Glutamatergic neuron (in vitro differentiated cells): ENCODE results near the gene ATP2C1. TPM values are rescaled to one million over a fixed set of nuclear protein-coding genes. Genes with fewer than 3 reads are reported as not detected.
A peak's percentile ranks its signal among the peaks of the same experiment; 100 is the strongest.

Source experiments
- DNase-seq: peaks from one replicate; pipeline ENCODE4 v3.0.0; 2022
- H3K27ac Mint-ChIP-seq: one replicate; pipeline ENCODE4 v1.8.0; 2020; ENCODE audit warnings: mild to moderate bottlenecking, mixed read lengths, inconsistent platforms; ENCODE audit not compliant: unreplicated experiment
- H3K27me3 Mint-ChIP-seq: one replicate; pipeline ENCODE4 v1.8.0; 2020; ENCODE audit warnings: mild to moderate bottlenecking, moderate library complexity, mixed read lengths, inconsistent platforms; ENCODE audit not compliant: unreplicated experiment
- H3K36me3 Mint-ChIP-seq: one replicate; pipeline ENCODE4 v1.8.0; 2020; ENCODE audit warnings: mild to moderate bottlenecking, mixed read lengths, inconsistent platforms; ENCODE audit not compliant: unreplicated experiment
- H3K4me1 Mint-ChIP-seq: one replicate; pipeline ENCODE4 v1.8.0; 2020; ENCODE audit warnings: mild to moderate bottlenecking, low read depth, mixed read lengths, inconsistent platforms; ENCODE audit not compliant: unreplicated experiment
- H3K4me3 Mint-ChIP-seq: one replicate; pipeline ENCODE4 v1.8.0; 2020; ENCODE audit warnings: mild to moderate bottlenecking, mixed read lengths, inconsistent platforms; ENCODE audit not compliant: unreplicated experiment
- H3K9me3 Mint-ChIP-seq: one replicate; pipeline ENCODE4 v1.8.0; 2020; ENCODE audit warnings: mild to moderate bottlenecking, moderate library complexity, mixed read lengths, inconsistent platforms; ENCODE audit not compliant: unreplicated experiment
- CTCF ChIP-seq: fragments of 200-600 bp; sonication (generic); IDR thresholded peaks from one replicate; pipeline ENCODE4 v1.5.0; 2021; ENCODE audit not compliant: partially characterized antibody, unreplicated experiment
- total RNA-seq: library from RNA; stranded (reverse); fragmentation: NEBNext Ultra II Directional; extraction: Animal tissue kit (Norgen Biotek cat#: 25700); gene quantifications from one replicate; pipeline ENCODE4 v1.2.1, GENCODE V29; 2021; ENCODE audit not compliant: unreplicated experiment

Gene ATP2C1
- total RNA-seq, 1 donor from 2014 or later, result 130 TPM

DNA sequence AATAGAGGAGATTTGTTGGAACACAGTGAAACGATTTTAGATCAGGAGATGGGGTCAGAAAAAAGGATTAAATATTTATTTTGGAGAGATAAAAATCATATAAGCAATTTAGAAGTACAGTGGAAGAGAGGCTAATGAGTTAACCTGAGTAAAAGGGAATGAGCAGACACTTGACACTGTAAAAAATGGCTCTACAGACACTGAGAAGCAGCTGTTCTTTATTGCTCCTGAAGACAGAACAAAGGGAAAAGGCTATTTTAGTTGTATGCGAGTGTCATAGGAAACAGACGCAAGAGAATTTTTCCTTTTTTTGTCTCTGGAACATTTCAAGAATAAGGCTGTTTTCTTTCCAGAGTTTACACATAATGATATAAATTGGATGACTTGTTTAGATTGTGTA lies 98.5 kb downstream of the ATP2C1 start:
- Mint-ChIP-seq H3K27me3 (peaks cover 6% of the 10 kb centered on the region), H3K36me3 (no peaks in the 10 kb centered on the region), H3K9me3 (no peaks in the 10 kb centered on the region), H3K27ac (peak overlapping the region; percentile 62), H3K4me3 (peak overlapping the region; percentile 5), H3K4me1 (peaks cover 11% of the 10 kb centered on the region)
- no peak for DNase-seq
- TF ChIP-seq CTCF, result no peak

DNA sequence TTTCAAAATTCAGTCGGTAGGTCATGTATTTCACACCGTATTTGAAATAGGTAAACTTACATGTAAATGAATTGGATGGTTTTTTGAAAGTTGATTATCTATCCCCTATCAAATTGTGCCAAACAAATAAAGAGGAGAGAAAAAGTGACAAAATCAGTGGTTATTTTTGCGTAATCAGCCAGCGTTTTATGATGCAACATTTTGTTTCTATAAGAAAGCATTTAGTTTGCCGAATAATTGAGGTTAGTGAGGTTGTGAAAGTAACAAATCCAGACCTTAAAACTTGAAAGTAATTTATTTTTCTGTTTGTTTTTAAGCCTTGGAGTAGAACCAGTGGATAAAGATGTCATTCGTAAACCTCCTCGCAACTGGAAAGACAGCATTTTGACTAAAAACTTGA lies 103.4 kb downstream of the ATP2C1 start:
- H3K36me3 Mint-ChIP-seq, result no peaks in the 10 kb centered on the region
- TF ChIP-seq CTCF, result no peak
- no peak for DNase-seq
- no peaks in the 10 kb centered on the region for H3K27me3 Mint-ChIP-seq
- H3K4me3 Mint-ChIP-seq, result no peak overlapping the region
- no peak overlapping the region for H3K27ac Mint-ChIP-seq
- no peaks in the 10 kb centered on the region for H3K9me3 Mint-ChIP-seq
- H3K4me1 Mint-ChIP-seq, result peaks cover 6% of the 10 kb centered on the region

GRCh38 chr3:131001071-131001470 lies 107.2 kb downstream of the ATP2C1 start:
- H3K27ac Mint-ChIP-seq, result no peak overlapping the region
- DNase-seq, result no peak
- no peaks in the 10 kb centered on the region for H3K36me3 Mint-ChIP-seq
- TF ChIP-seq CTCF, result no peak
- H3K4me3 Mint-ChIP-seq, result no peak overlapping the region
- no peaks in the 10 kb centered on the region for H3K9me3 Mint-ChIP-seq
- H3K4me1 Mint-ChIP-seq, result no peaks in the 10 kb centered on the region
- peaks cover 2% of the 10 kb centered on the region for H3K27me3 Mint-ChIP-seq

DNA sequence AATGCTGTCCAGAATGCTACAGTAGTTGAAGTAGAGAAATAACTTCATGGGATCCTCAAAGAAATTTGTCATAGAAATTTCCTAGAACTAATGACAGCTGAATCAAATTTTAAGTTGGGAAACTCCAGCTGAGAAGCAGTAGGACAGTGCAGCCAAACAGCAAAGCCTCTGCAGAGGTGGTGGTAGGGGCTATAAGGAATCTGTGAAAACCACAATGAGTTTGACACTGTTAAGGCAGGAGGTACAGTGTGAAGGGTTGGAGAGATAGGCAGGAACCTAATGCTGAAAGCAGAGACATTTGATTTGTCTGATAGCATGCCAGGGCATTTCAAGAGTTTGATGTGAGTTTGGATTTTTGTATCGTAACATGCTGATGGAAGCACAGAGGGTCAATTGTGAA lies 110.7 kb downstream of the ATP2C1 start:
- H3K4me3 Mint-ChIP-seq, result no peak overlapping the region
- no peaks in the 10 kb centered on the region for H3K9me3 Mint-ChIP-seq
- H3K27me3 Mint-ChIP-seq, result peaks cover 2% of the 10 kb centered on the region
- H3K36me3 Mint-ChIP-seq, result no peaks in the 10 kb centered on the region
- H3K4me1 Mint-ChIP-seq, result no peaks in the 10 kb centered on the region
- no peak overlapping the region for H3K27ac Mint-ChIP-seq
- TF ChIP-seq CTCF, result no peak
- no peak for DNase-seq

DNA sequence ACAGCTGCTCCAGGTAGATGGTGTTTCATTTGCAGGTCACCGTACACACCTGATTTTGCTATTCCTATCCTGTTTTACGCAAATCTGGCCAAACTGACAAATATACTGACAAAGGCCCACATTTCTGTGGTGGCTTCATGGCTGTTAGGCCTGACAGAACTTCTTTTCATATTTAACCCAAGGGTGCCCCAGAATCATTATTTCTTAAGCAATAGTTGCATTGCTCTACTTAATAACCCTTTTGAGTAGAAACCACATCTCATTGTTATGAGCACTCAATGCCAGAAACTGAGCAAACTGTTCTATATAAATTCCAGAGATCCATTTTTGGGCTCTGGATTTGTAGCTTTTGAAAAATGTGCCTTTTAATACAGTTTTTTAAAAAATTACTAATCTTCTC lies 113.4 kb downstream of the ATP2C1 start:
- Mint-ChIP-seq H3K4me3 (no peak overlapping the region), H3K27ac (no peak overlapping the region)
- no peak for DNase-seq

More for the DNA sequence above, 113.4 kb downstream of the ATP2C1 start:
- no peak for TF ChIP-seq CTCF
- peaks cover 2% of the 10 kb centered on the region for H3K27me3 Mint-ChIP-seq
- no peaks in the 10 kb centered on the region for H3K9me3 Mint-ChIP-seq
- H3K36me3 Mint-ChIP-seq, result no peaks in the 10 kb centered on the region
- no peaks in the 10 kb centered on the region for H3K4me1 Mint-ChIP-seq
